GM12878 (cell line): ENCODE results near the gene CARD16.

Source experiments
- NFYB ChIP-seq: IDR thresholded peaks from 2 replicates; pipeline ENCODE4 v1.6.1; 2011; ENCODE audit warnings: low read depth, mild to moderate bottlenecking, low read length, improper control_type of control experiment, moderate library complexity; ENCODE audit not compliant: insufficient read depth
- SPI1 ChIP-seq: IDR thresholded peaks from 2 replicates; pipeline ENCODE4 v1.6.1; 2011; ENCODE audit warnings: low read depth, mild to moderate bottlenecking, low read length, moderate library complexity, borderline replicate concordance; ENCODE audit not compliant: insufficient read depth
- ZNF24 ChIP-seq: fragments of 450-650 bp; IDR thresholded peaks from 2 replicates; pipeline ENCODE4 v1.6.1; 2017; ENCODE audit warnings: antibody characterized with exemption, mild to moderate bottlenecking
- TF ChIP-seq, protein P1 (sequence below): IDR thresholded peaks from 2 replicates; pipeline ENCODE4 v1.6.1; 2012; ENCODE audit warnings: mild to moderate bottlenecking, low read depth, low read length

DNA sequence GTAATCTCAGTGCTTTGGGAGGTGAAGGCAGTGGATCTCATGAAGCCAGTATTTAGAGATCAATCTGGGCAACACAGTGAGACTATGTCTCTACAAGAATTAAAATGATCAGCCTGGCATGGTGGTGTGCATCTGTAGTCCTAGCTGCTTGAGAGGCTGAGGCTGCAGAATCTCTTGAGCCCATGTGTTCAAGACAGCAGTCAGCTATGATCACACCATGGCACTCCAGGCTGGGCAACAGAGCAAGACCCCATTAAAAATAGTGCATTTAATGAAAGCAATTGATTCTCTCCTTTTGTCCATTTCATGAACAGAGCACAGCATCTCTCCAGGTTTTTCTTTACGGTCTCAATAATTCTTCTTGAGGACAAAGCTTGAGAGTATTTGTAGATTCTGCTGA lies 11.3 kb upstream of the CARD16 start:
- TF ChIP-seq, protein P1, sequence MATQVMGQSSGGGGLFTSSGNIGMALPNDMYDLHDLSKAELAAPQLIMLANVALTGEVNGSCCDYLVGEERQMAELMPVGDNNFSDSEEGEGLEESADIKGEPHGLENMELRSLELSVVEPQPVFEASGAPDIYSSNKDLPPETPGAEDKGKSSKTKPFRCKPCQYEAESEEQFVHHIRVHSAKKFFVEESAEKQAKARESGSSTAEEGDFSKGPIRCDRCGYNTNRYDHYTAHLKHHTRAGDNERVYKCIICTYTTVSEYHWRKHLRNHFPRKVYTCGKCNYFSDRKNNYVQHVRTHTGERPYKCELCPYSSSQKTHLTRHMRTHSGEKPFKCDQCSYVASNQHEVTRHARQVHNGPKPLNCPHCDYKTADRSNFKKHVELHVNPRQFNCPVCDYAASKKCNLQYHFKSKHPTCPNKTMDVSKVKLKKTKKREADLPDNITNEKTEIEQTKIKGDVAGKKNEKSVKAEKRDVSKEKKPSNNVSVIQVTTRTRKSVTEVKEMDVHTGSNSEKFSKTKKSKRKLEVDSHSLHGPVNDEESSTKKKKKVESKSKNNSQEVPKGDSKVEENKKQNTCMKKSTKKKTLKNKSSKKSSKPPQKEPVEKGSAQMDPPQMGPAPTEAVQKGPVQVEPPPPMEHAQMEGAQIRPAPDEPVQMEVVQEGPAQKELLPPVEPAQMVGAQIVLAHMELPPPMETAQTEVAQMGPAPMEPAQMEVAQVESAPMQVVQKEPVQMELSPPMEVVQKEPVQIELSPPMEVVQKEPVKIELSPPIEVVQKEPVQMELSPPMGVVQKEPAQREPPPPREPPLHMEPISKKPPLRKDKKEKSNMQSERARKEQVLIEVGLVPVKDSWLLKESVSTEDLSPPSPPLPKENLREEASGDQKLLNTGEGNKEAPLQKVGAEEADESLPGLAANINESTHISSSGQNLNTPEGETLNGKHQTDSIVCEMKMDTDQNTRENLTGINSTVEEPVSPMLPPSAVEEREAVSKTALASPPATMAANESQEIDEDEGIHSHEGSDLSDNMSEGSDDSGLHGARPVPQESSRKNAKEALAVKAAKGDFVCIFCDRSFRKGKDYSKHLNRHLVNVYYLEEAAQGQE, result no peak
- TF ChIP-seq NFYB (no peak), SPI1 (no peak), ZNF24 (no peak)
